NCI-H2029 treated with DMSO at 0.1 percent for 48 hours (cell line): ENCODE measurements around the gene BLTP2.
"Not testable (repeated sequence)": the region's sequence is repeated elsewhere in the genome, so short reads cannot be mapped to it uniquely, and the experiment has no call there.

Experiments used
- DNase-seq: peaks from one replicate; lab custom pipeline; 2025; lab: John Stamatoyannopoulos, UW

The BLTP2 gene

GRCh38 chr17:28644787-28645575, at the start of gene BLTP2:
BLTP2 (minus strand) TSS chr17:28645158; CDS start chr17:28645056, 102 bp downstream.
- DNase-seq: peak; percentile 61

- no peak for DNase-seq
Observed at GRCh38 chr17:28693869-28694268, 48.9 kb upstream of the BLTP2 start.

DNA sequence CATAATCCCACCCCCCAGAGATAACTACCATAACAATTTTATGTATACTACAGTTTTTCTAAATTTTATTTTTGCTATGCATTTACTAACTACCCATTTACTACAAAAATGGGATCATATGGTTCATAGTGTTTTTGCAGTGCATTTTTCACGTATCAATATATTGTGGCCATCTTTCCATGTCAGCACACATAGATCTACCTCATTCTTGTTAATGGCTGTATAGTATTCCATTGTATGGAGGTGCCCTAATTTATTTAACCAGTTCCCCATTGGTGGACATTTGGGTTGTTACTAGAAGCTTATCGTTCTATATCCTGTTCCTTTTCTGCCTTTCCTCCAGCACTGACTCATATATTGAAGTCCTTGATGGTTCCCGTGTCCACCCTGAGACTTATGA, 44.1 kb upstream of the BLTP2 start:
- no peak for DNase-seq

DNA sequence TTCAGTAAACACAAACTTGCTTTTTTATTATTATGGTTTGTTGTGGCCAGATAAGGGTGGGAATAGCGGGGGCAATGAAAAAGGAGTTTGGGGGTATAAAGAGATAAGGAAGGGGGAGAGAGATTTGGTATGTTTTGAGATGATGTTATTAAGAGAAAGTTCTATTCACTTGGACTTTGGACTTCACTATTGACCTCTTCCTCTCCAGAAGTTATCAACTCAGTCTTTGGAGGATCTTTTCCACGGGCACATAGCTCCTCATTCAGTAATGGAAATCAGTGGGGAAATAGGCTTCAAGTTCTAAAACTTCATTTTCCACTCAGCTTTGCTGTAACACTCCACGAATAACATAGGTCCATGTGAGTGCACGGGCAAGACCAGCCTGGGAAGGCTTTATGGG, 43.5 kb upstream of the BLTP2 start:
- DNase-seq: no peak

GRCh38 chr17:28686296-28686695, 41.3 kb upstream of the BLTP2 start:
- no peak for DNase-seq

GRCh38 chr17:28685366-28685765, 40.4 kb upstream of the BLTP2 start:
- no peak for DNase-seq

GRCh38 chr17:28684963-28685362, 40.0 kb upstream of the BLTP2 start:
- peak; percentile 24 for DNase-seq

- no peak for DNase-seq
Observed at GRCh38 chr17:28682655-28683054, 37.7 kb upstream of the BLTP2 start.

GRCh38 chr17:28675980-28676379, 31.0 kb upstream of the BLTP2 start:
- no peak for DNase-seq

- no peak for DNase-seq
Observed at GRCh38 chr17:28675490-28675889, 30.5 kb upstream of the BLTP2 start.

GRCh38 chr17:28669918-28670317, 25.0 kb upstream of the BLTP2 start:
- DNase-seq: no peak

DNA sequence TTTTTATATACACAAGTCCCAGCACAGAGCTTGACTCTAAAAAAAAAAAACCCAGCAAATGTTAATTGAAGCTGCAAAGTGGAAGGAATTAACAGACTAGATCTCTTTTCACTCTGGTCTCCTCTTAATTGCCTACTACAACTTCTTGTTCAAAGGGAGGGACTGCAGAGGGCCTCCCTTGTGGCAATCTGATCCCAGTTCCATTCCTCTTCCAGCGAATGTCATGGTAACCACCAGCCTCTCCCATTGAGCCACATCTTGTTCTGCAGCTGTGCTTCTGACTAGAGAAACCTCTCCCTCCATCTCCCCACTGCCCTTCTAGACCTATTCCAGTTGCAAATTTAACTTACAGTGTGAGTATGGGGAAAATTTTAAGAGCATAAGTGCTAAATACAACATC, 22.9 kb upstream of the BLTP2 start:
- DNase-seq: no peak

GRCh38 chr17:28665994-28666393, 21.0 kb upstream of the BLTP2 start:
- DNase-seq: no peak

DNA sequence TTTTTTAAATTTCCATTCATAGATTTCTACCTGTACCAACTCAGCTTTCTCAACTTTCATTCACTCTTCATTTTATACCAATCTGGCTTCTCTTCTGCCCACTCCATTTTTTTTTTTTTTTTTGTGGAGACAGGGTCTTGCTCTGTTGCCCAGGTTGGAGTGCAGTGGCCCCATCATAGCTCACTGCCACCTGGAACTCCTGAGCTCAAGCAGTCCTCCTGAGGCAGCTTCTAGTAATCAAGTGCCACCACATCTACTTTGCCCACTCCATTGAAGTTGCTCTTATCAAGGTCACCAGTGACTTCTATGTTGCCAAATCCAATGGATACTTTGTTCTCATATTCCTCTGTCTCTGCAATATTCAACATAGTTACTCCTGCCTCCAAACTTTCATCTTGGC, 18.8 kb upstream of the BLTP2 start:
- DNase-seq: no peak

DNA sequence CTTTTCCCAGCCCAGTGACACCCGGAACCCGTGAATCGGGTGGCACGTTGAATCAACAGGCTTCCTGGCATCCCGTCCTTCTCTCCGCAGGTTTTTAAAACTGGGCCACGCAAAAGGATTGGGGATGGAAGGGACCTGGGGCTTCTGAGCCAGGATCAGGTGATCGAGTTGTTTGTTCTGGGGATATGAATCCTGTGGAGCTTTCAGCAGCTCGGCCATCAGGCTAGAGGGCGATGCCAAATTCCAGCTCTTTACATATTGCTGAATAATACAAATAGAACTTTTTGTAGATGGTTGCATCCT, 17.5 kb upstream of the BLTP2 start:
- DNase-seq: no peak

DNA sequence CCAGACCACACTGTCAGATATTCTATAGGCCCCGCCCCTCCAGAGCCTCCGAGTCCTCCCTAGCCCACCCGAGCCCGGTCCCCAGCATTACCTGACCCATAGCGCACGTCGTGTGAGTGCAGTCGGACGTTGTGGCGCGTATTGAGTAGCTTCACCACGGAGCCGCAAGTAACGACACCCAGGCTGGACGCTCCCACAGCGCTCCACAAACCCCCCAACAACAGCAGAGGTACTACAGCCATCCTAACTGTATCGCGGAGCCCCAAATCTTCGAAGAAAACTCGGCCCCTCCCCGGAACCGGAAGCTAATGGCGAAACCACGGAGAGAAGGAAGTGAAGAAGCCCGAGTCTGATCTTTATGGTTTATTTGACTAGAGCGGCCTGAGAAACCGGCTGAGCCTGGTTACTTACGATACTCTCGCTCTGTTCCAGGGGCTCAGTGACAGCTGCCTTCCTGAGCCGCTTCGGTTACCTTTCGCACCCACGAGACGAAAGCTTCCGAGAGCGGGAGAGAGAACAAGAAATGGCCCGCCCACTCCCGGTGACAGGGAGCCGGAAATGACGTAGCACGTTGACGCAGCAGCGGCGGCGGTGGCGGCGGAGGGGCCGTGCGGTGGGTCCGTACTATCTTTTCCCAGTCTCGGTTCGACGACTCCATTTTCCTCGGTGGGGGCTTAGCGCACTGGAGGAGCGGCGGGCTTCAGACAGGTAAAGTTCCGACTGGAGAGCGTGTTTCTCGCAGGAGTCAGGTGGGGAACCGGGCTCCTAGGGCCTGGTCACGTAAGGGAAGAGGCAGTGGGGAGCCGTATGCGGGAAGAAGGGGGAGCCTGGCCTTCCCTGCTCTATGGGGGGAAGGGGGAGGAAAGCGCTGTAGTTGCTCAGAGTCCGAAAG, 16.9 kb upstream of the BLTP2 start, which contains the start of the genes SDF2 and SUPT6H:
SDF2 (minus strand) TSS at position 272 of the 892 bp plus-strand sequence; CDS start at position 242, 30 bp downstream.
SUPT6H (plus strand) TSS at position 571 of the 892 bp plus-strand sequence. CDS start 11,197 bp downstream, outside the sequence.
- peak; percentile 83 for DNase-seq

DNA sequence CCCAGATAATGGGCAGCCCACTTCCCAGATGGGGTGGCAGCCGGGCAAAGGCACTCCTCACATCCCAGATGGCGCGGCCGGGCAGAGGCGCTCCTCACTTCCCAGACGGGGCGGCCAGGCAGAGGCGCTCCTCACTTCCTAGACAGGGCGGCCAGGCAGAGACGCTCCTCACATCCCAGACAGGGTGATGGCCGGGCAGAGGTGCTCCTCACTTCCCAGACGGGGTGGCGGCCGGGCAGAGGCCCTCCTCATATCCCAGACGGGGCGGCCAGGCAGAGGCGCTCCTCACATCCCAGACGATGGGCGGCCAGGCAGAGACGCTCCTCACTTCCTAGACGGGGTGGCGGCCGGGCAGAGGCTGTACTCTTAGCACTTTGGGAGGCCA, 14.5 kb upstream of the BLTP2 start:
- DNase-seq: not testable (repeated sequence)

DNA sequence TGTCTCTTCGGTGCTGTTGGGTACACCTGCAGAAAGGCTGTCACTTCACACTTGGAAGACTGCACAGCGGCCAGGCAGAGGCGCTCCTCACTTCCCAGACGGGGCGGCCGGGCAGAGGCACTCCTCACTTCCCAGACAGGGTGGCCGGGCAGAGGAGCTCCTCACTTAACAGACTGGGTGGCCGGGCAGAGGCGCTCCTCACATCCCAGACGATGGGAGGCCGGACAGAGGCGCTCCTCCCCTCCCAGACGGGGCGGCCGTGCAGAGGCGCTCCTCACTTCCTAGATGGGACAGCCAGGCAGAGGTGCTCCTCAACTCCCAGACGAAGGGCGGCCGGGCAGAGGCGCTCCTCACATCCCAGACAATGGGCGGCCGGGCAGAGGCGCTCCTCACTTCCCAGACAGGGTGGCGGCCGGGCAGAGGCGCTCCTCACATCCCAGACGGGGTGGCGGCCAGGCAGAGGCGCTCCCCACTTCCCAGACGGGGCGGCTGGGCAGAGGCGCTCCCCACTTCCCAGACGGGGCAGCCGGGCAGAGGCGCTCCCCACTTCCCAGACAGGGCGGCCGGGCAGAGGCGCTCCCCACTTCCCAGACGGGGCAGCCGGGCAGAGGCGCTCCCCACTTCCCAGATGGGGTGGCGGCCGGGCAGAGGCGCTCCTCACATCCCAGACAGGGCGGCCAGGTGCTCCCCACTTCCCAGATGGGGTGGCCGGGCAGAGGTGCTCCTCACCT, 14.0 kb upstream of the BLTP2 start:
- not testable (repeated sequence) for DNase-seq

DNA sequence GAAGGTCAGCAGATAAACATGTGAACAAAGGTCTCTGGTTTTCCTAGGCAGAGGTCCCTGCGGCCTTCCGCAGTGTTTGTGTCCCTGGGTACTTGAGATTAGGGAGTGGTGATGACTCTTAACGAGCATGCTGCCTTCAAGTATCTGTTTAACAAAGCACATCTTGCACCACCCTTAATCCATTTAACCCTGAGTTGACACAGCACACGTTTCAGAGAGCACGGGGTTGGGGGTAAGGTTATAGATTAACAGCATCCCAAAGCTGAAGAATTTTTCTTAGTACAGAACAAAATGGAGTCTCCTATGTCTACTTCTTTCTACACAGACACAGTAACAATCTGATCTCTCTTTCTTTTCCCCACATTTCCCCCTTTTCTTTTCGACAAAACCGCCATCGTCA, 13.4 kb upstream of the BLTP2 start:
- not testable (repeated sequence) for DNase-seq

- no peak for DNase-seq
Observed at GRCh38 chr17:28657756-28658155, 12.8 kb upstream of the BLTP2 start.

GRCh38 chr17:28655160-28655559, 10.2 kb upstream of the BLTP2 start:
- DNase-seq: no peak

GRCh38 chr17:28648698-28649097, 3.7 kb upstream of the BLTP2 start:
- DNase-seq: no peak
